ENCODE results near the gene PRMT7. TPM values are rescaled to one million over a fixed set of nuclear protein-coding genes. Genes with fewer than 3 reads are reported as not detected.

PRMT7 gene
- total RNA-seq, 2 donors from 2014 or later = 55.2 to 59.4 TPM

GRCh38 chr16:68350813-68351350, 40.1 kb downstream of the PRMT7 start:
- H3K27ac Mint-ChIP-seq = no peak overlapping the region
- ATAC-seq = no peak
- H3K4me1 Mint-ChIP-seq = peaks cover 10% of the 10 kb centered on the region
- H3K27me3 Mint-ChIP-seq = no peaks in the 10 kb centered on the region
- no peaks in the 10 kb centered on the region for H3K9me3 ChIP-seq (ENCODE audit: control insufficient read depth, low read length, poor library complexity, severe bottlenecking)
- peaks cover 18% of the 10 kb centered on the region for H3K36me3 Mint-ChIP-seq (ENCODE audit: low read depth)
- no peak for DNase-seq
- H3K4me3 Mint-ChIP-seq = no peak overlapping the region

DNA sequence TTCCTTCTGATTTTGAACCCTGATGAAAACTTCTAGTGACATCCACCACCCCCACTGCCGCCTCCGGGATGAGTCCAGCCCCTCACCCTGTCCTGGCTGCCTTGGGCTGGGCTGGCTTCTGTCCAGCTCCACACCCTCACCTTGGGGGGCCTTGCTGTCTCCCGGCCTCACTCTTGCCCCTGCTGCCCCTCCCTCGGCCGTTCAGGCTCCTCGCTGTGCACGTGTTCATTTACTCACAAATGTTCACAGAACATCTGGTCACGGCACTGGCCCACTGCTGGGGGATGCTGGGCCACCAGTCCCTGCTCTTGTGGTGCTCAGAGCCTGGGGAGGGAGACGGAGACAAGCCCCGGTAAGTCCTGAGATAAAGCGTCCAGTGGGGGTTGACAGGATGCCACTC, 40.6 kb downstream of the PRMT7 start:
- no peaks in the 10 kb centered on the region for H3K27me3 Mint-ChIP-seq
- no peak overlapping the region for H3K4me3 Mint-ChIP-seq
- H3K9me3 ChIP-seq (ENCODE audit: control insufficient read depth, low read length, poor library complexity, severe bottlenecking) = no peaks in the 10 kb centered on the region
- no peak overlapping the region for H3K27ac Mint-ChIP-seq
- H3K36me3 Mint-ChIP-seq (ENCODE audit: low read depth) = peaks cover 18% of the 10 kb centered on the region
- ATAC-seq (no peak), DNase-seq (no peak)
- H3K4me1 Mint-ChIP-seq = peaks cover 12% of the 10 kb centered on the region

DNA sequence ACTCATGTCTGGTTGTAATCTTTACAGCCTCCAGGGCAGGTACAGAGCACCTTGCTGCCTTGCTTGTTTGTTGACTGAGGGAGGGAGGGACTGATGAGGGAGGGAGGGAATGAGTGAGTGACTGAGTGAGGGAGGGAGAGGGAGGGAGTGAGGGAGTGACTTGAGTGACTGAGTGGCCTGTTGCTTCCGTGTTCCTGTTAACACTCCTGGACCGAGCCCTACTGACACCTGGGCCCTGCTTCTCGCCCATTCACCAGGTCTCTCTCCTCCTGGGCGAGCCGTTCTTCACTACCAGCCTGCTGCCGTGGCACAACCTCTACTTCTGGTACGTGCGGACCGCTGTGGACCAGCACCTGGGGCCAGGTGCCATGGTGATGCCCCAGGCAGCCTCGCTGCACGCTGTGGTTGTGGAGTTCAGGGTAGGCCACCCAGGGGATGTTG, 41.2 kb downstream of the PRMT7 start:
- no peak for ATAC-seq

GRCh38 chr16:68353366-68353765, 42.5 kb downstream of the PRMT7 start:
- H3K27ac Mint-ChIP-seq = no peak overlapping the region
- H3K9me3 ChIP-seq (ENCODE audit: control insufficient read depth, low read length, poor library complexity, severe bottlenecking) = no peaks in the 10 kb centered on the region
- peaks cover 19% of the 10 kb centered on the region for H3K4me1 Mint-ChIP-seq
- peaks cover 18% of the 10 kb centered on the region for H3K36me3 Mint-ChIP-seq (ENCODE audit: low read depth)
- H3K27me3 Mint-ChIP-seq = no peaks in the 10 kb centered on the region
- DNase-seq = no peak
- no peak for ATAC-seq
- H3K4me3 Mint-ChIP-seq = no peak overlapping the region

More for the DNA sequence above, 41.2 kb downstream of the PRMT7 start:
- Mint-ChIP-seq H3K27ac (no peak overlapping the region), H3K4me1 (peaks cover 18% of the 10 kb centered on the region), H3K27me3 (no peaks in the 10 kb centered on the region), H3K4me3 (no peak overlapping the region), H3K36me3 (ENCODE audit: low read depth) (peaks cover 18% of the 10 kb centered on the region)
- no peak for DNase-seq
- no peaks in the 10 kb centered on the region for H3K9me3 ChIP-seq (ENCODE audit: control insufficient read depth, low read length, poor library complexity, severe bottlenecking)

DNA sequence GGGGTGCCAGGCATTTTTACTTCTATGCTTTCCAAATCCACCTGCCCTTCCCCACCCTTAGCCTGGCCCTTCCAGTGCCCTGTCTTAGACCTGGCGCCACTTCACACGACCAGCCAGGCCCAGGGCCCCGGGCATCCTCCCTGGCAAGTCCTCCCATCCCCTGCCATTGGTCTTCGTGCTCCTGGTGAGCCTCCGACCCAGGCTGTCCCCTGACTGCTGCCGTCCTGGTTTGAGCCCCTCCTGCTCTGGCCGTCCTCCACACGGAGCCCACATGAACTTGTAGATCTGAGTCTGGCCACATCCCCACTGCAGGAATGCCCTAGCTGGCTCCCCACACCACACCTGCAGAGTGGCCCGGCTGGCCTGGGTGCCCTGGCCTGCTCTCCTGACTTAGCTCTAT, 44.0 kb downstream of the PRMT7 start:
- no peaks in the 10 kb centered on the region for H3K9me3 ChIP-seq (ENCODE audit: control insufficient read depth, low read length, poor library complexity, severe bottlenecking)
- DNase-seq = no peak
- H3K4me3 Mint-ChIP-seq = no peak overlapping the region
- peaks cover 9% of the 10 kb centered on the region for H3K36me3 Mint-ChIP-seq (ENCODE audit: low read depth)
- H3K4me1 Mint-ChIP-seq = peaks cover 17% of the 10 kb centered on the region
- H3K27me3 Mint-ChIP-seq = no peaks in the 10 kb centered on the region
- ATAC-seq = no peak
- H3K27ac Mint-ChIP-seq = no peak overlapping the region

DNA sequence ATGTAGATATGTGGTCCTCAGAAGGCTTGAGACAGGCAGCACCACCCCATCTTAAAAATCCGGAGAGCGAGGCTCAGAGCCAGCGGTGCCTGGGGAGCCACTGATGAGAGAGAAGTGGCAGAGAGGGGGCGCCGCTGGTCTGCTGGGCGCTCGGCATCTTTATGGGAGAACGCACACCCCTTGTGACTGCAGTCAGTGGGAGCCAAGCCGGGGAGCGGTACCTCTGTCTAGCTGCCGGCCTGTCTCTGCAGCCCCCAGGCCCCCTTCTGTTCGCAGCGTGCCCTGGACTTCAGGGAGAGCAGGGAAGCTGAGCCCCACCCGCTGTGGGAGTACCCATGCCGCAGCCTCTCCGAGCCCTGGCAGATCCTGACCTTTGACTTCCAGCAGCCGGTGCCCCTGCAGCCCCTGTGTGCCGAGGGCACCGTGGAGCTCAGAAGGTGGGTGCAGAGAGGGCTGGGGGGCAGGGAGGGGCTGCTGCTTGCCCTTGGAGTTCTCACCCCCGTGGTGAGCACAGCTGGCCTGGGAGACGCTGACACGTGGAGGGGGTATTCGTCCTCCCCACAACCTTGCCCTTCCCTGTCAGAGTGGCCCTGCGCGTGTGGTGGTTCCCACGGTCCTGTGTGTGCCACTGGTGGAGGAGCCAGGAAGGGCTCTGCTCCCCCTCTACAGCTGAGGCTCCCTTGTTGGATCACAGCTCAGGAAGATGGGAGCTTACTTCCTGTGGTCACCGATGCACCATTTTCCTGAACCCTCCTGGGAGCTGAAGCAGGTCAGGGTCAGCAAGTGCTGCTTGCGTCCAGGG, 44.8 kb downstream of the PRMT7 start:
- H3K27ac Mint-ChIP-seq = peak overlapping the region; percentile 59
- peaks cover 13% of the 10 kb centered on the region for H3K36me3 Mint-ChIP-seq (ENCODE audit: low read depth)
- H3K4me3 Mint-ChIP-seq = peak overlapping the region; percentile 90
- no peaks in the 10 kb centered on the region for H3K27me3 Mint-ChIP-seq
- peaks cover 17% of the 10 kb centered on the region for H3K4me1 Mint-ChIP-seq
- ATAC-seq (no peak), DNase-seq (no peak)
- H3K9me3 ChIP-seq (ENCODE audit: control insufficient read depth, low read length, poor library complexity, severe bottlenecking) = no peaks in the 10 kb centered on the region

GRCh38 chr16:68356249-68356918, 45.6 kb downstream of the PRMT7 start:
- peak overlapping the region; percentile 37 for H3K27ac Mint-ChIP-seq
- no peaks in the 10 kb centered on the region for H3K9me3 ChIP-seq (ENCODE audit: control insufficient read depth, low read length, poor library complexity, severe bottlenecking)
- peaks cover 13% of the 10 kb centered on the region for H3K36me3 Mint-ChIP-seq (ENCODE audit: low read depth)
- H3K27me3 Mint-ChIP-seq = no peaks in the 10 kb centered on the region
- H3K4me3 Mint-ChIP-seq = peak overlapping the region; percentile 90
- ATAC-seq (peak; percentile 94), DNase-seq (peak; percentile 33 to 59 (median 51))
- H3K4me1 Mint-ChIP-seq = peaks cover 17% of the 10 kb centered on the region

DNA sequence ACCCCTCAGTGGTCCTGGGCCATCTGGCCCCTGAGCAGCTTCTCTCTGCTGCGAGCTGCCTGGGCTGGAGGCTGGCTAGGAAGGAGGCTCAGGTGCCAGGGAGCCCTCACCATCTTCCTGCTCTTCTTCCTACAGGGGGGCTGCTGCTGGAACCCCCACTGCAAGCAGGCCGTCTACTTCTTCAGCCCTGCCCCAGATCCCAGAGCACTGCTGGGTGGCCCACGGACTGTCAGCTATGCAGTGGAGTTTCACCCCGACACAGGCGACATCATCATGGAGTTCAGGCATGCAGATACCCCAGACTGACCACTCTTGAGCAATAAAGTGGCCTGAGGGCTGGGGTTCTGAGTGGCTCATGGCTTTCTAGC, 46.1 kb downstream of the PRMT7 start:
- Mint-ChIP-seq H3K27me3 (no peaks in the 10 kb centered on the region), H3K4me3 (peak overlapping the region; percentile 90), H3K4me1 (peaks cover 17% of the 10 kb centered on the region), H3K27ac (peak overlapping the region; percentile 37), H3K36me3 (ENCODE audit: low read depth) (peaks cover 11% of the 10 kb centered on the region)
- no peaks in the 10 kb centered on the region for H3K9me3 ChIP-seq (ENCODE audit: control insufficient read depth, low read length, poor library complexity, severe bottlenecking)
- DNase-seq = no peak
- no peak for ATAC-seq

- no peaks in the 10 kb centered on the region for H3K9me3 ChIP-seq (ENCODE audit: control insufficient read depth, low read length, poor library complexity, severe bottlenecking)
- DNase-seq (no peak), ATAC-seq (no peak)
- Mint-ChIP-seq H3K4me1 (peaks cover 17% of the 10 kb centered on the region), H3K27ac (no peak overlapping the region), H3K4me3 (peak overlapping the region; percentile 43), H3K27me3 (no peaks in the 10 kb centered on the region), H3K36me3 (ENCODE audit: low read depth) (peaks cover 11% of the 10 kb centered on the region)
Observed at GRCh38 chr16:68357521-68357922, 46.7 kb downstream of the PRMT7 start.

DNA sequence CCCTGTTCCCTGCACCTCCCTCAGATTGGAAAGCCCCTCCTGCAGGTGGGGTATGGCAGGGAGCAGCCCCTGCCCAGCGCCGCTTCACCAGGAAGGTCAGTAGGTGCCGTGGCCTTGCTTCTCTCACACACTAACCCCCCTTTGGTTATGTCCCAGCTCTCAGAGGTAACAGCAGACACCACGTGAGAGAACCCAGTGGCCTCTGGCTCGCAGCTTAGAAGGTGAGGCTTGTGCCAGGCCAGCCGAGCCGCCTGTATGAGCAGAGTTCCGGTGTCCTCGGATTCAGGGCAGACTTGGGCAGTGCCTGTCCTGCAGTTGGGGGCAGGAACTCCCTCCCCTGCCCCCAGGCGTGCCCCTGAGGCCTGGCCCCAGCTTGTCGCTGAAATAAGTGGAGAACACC, 47.1 kb downstream of the PRMT7 start:
- no peaks in the 10 kb centered on the region for H3K9me3 ChIP-seq (ENCODE audit: control insufficient read depth, low read length, poor library complexity, severe bottlenecking)
- DNase-seq = no peak
- H3K4me3 Mint-ChIP-seq = peak overlapping the region; percentile 65
- H3K4me1 Mint-ChIP-seq = peaks cover 17% of the 10 kb centered on the region
- H3K27me3 Mint-ChIP-seq = no peaks in the 10 kb centered on the region
- H3K36me3 Mint-ChIP-seq (ENCODE audit: low read depth) = peaks cover 11% of the 10 kb centered on the region
- H3K27ac Mint-ChIP-seq = no peak overlapping the region
- ATAC-seq = no peak

DNA sequence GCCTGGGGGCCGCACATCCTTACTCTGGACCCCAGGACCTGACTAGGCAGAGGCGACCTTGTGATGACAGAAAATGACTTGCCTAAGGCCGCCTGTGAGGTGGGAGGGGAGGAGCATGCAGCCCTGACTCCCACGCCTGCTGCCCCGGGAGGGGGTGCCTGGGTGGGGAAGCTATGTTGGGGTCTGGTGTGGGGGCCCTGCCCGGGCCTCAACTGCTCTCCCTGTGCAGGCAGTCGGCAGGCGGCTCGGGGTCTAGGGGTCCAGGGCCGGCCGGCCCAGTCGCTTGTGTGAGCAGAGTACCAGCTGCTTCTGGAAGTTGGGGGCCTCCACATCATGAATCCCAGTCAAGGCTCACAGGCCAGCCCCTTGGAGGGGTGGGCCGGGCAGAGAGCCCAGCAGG, 48.1 kb downstream of the PRMT7 start:
- ATAC-seq = no peak
- Mint-ChIP-seq H3K4me1 (peaks cover 18% of the 10 kb centered on the region), H3K27ac (no peak overlapping the region), H3K36me3 (ENCODE audit: low read depth) (peaks cover 11% of the 10 kb centered on the region), H3K4me3 (no peak overlapping the region), H3K27me3 (no peaks in the 10 kb centered on the region)
- no peak for DNase-seq
- no peaks in the 10 kb centered on the region for H3K9me3 ChIP-seq (ENCODE audit: control insufficient read depth, low read length, poor library complexity, severe bottlenecking)

- no peak for ATAC-seq
Observed at GRCh38 chr16:68359398-68360191, 48.8 kb downstream of the PRMT7 start.

GRCh38 chr16:68360547-68360946, 49.7 kb downstream of the PRMT7 start:
- Mint-ChIP-seq H3K27ac (no peak overlapping the region), H3K27me3 (no peaks in the 10 kb centered on the region), H3K4me3 (no peak overlapping the region), H3K4me1 (peaks cover 21% of the 10 kb centered on the region), H3K36me3 (ENCODE audit: low read depth) (peaks cover 4% of the 10 kb centered on the region)
- ATAC-seq = no peak
- no peak for DNase-seq
- H3K9me3 ChIP-seq (ENCODE audit: control insufficient read depth, low read length, poor library complexity, severe bottlenecking) = no peaks in the 10 kb centered on the region

More at GRCh38 chr16:68359398-68360191, 48.8 kb downstream of the PRMT7 start:
- Mint-ChIP-seq H3K27ac (no peak overlapping the region), H3K27me3 (no peaks in the 10 kb centered on the region), H3K36me3 (ENCODE audit: low read depth) (peaks cover 9% of the 10 kb centered on the region), H3K4me3 (no peak overlapping the region), H3K4me1 (peaks cover 23% of the 10 kb centered on the region)
- DNase-seq = no peak
- no peaks in the 10 kb centered on the region for H3K9me3 ChIP-seq (ENCODE audit: control insufficient read depth, low read length, poor library complexity, severe bottlenecking)
